SK-N-SH treated with all-trans-retinoic acid at 6 μM for 48 hours (cell line): ENCODE measurements around the gene SLC25A52.

Source experiments
- ARNTL ChIP-seq: fragments of 450-650 bp; formaldehyde crosslinking; IDR thresholded peaks from 2 replicates; pipeline ENCODE4 v1.5.0; 2020; ENCODE audit warnings: low read depth, mild to moderate bottlenecking, moderate library complexity, borderline replicate concordance
- POU6F1 ChIP-seq: fragments of 250-450 bp; sonication (Bioruptor Pico); IDR thresholded peaks from 2 replicates; pipeline ENCODE4 v1.8.0; 2021; ENCODE audit warnings: low read depth, mild to moderate bottlenecking, moderate library complexity, borderline replicate concordance
- RARB ChIP-seq: fragments of 250-450 bp; sonication (Bioruptor Pico); IDR thresholded peaks from 2 replicates; pipeline ENCODE4 v1.8.0; 2021; ENCODE audit warnings: mild to moderate bottlenecking, moderate library complexity
- ZFP3 ChIP-seq: fragments of 250-450 bp; sonication (Bioruptor Pico); IDR thresholded peaks from 2 replicates; pipeline ENCODE4 v1.5.0; 2020; ENCODE audit warnings: mild to moderate bottlenecking, moderate library complexity
- TF ChIP-seq, protein P1 (sequence below): fragments of 250-450 bp; sonication (Bioruptor Pico); IDR thresholded peaks from 2 replicates; pipeline ENCODE4 v1.5.1; 2020; ENCODE audit warnings: low read depth, mild to moderate bottlenecking, moderate library complexity

DNA sequence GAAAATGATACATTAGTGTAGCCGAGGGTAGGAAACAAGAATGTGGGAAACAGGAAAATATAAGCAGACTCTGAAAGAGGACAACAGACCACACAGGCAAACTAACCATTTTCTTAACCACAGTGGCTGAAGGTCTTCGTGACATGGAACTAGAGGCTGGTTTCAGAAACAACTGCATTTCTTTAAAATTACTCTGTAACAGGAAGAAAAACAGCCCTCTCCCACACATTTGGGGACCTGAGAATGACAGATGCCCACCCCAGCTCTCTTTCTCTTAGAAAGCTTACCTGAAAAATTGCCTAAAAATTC, 13.8 kb upstream of the SLC25A52 start:
- TF ChIP-seq POU6F1 (CRISPR knock-in tag) (no peak), ZFP3 (no peak), ARNTL (no peak), RARB (CRISPR knock-in tag) (no peak)
- TF ChIP-seq, protein P1, sequence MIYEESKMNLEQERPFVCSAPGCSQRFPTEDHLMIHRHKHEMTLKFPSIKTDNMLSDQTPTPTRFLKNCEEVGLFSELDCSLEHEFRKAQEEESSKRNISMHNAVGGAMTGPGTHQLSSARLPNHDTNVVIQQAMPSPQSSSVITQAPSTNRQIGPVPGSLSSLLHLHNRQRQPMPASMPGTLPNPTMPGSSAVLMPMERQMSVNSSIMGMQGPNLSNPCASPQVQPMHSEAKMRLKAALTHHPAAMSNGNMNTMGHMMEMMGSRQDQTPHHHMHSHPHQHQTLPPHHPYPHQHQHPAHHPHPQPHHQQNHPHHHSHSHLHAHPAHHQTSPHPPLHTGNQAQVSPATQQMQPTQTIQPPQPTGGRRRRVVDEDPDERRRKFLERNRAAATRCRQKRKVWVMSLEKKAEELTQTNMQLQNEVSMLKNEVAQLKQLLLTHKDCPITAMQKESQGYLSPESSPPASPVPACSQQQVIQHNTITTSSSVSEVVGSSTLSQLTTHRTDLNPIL (CRISPR knock-in tag): no peak
